DND-41 (cell line): ENCODE data around the gene SLC10A2.

Experiments used
- ATAC-seq: fragments of 200-7000 bp; cut with Tn5 transposase; 3 replicates; pipeline ENCODE4 v1.9.1; 2021; ENCODE audit warnings: low read depth; ENCODE audit not compliant: insufficient read depth
- DNase-seq: peaks from one replicate; pipeline ENCODE4 v3.0.0-alpha.2; 2020
- H2AFZ ChIP-seq: 2 replicates; pipeline ENCODE4 v1.6.0; 2012; ENCODE audit warnings: low read depth, low read length
- H3K27ac ChIP-seq: 2 replicates; pipeline ENCODE4 v1.5.1; 2012; ENCODE audit warnings: low read length, inconsistent platforms
- H3K27me3 ChIP-seq: fragments of 200-600 bp; sonication (generic); 2 replicates; pipeline ENCODE4 v1.6.0; 2012; ENCODE audit warnings: low read length, mild to moderate bottlenecking, inconsistent platforms; ENCODE audit not compliant: insufficient read depth, poor library complexity
- H3K36me3 ChIP-seq: 2 replicates; pipeline ENCODE4 v1.5.1; 2012; ENCODE audit warnings: low read length, inconsistent platforms; ENCODE audit not compliant: insufficient read depth
- H3K4me1 ChIP-seq: 2 replicates; pipeline ENCODE4 v1.5.1; 2012; ENCODE audit warnings: mild to moderate bottlenecking, low read length; ENCODE audit not compliant: insufficient read depth
- H3K4me2 ChIP-seq: 2 replicates; pipeline ENCODE4 v1.6.0; 2012; ENCODE audit warnings: mild to moderate bottlenecking, moderate library complexity, low read length, inconsistent platforms; ENCODE audit not compliant: insufficient read depth
- H3K4me3 ChIP-seq, 2 experiments: fragments of 200-600 bp in 1 of 2; shearing (Covaris generic) in 1 of 2; 2 replicates each; pipeline ENCODE4 v1.5.1; 2012 to 2016; ENCODE audit warnings: inconsistent platforms in 2 of 2, low read length in 2 of 2, mild to moderate bottlenecking in 2 of 2, low read depth in 1 of 2, moderate library complexity in 1 of 2
- H3K79me2 ChIP-seq: 2 replicates; pipeline ENCODE4 v1.6.0; 2012; ENCODE audit warnings: low read length, inconsistent platforms; ENCODE audit not compliant: insufficient read depth
- H3K9ac ChIP-seq: 2 replicates; pipeline ENCODE4 v1.6.0; 2012; ENCODE audit warnings: low read depth, mild to moderate bottlenecking, inconsistent platforms, low read length, moderate library complexity
- H3K9me3 ChIP-seq: 2 replicates; pipeline ENCODE4 v1.5.1; 2012; ENCODE audit warnings: low read length, moderate library complexity, mild to moderate bottlenecking, inconsistent platforms; ENCODE audit not compliant: insufficient read depth, severe bottlenecking
- H4K20me1 ChIP-seq: 2 replicates; pipeline ENCODE4 v1.6.0; 2012; ENCODE audit warnings: low read length; ENCODE audit not compliant: insufficient read depth
- EZH2 ChIP-seq: IDR thresholded peaks from 3 replicates; pipeline ENCODE4 v1.6.1; 2012; ENCODE audit warnings: borderline replicate concordance, low read depth, mild to moderate bottlenecking, moderate library complexity, low read length, inconsistent platforms; ENCODE audit not compliant: severe bottlenecking
- TF ChIP-seq, protein P1 (sequence below): IDR thresholded peaks from 2 replicates; pipeline ENCODE4 v1.5.1; 2012; ENCODE audit warnings: borderline replicate concordance, low read length, moderate library complexity, mild to moderate bottlenecking; ENCODE audit not compliant: poor library complexity, severe bottlenecking; ENCODE audit errors: extremely low read depth

Gene SLC10A2

DNA sequence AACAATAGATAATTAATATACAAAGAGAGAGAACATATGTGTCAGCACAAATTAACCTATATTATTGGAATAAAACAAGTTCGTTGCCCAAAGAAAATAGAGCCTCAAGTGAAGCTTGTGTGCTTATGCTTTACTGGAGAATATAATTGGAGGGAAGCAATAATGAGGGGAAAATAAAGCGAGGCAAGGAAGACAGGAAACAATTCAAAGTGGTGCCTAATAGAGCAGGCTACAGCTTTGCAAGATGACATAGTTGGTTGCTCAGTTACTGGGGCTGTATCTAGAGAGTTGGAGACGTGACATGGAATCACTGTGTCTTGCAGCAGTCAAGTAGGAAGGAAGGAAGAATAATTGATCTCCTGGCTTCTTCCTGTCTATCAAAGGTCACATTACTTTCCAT, 21.1 kb upstream of the SLC10A2 start:
- Histone ChIP-seq H3K27ac (no peak overlapping the region), H3K4me3 (no peak overlapping the region), H3K4me2 (no peak overlapping the region), H3K9ac (no peak overlapping the region), H2AFZ (no peak overlapping the region), H3K9me3 (no peaks in the 10 kb centered on the region), H3K79me2 (no peaks in the 10 kb centered on the region), H3K36me3 (no peaks in the 10 kb centered on the region), H4K20me1 (no peaks in the 10 kb centered on the region), H3K4me1 (no peaks in the 10 kb centered on the region), H3K27me3 (no peaks in the 10 kb centered on the region)
- DNase-seq: no peak
- ATAC-seq: no peak
- no peak for TF ChIP-seq EZH2
- TF ChIP-seq, protein P1, sequence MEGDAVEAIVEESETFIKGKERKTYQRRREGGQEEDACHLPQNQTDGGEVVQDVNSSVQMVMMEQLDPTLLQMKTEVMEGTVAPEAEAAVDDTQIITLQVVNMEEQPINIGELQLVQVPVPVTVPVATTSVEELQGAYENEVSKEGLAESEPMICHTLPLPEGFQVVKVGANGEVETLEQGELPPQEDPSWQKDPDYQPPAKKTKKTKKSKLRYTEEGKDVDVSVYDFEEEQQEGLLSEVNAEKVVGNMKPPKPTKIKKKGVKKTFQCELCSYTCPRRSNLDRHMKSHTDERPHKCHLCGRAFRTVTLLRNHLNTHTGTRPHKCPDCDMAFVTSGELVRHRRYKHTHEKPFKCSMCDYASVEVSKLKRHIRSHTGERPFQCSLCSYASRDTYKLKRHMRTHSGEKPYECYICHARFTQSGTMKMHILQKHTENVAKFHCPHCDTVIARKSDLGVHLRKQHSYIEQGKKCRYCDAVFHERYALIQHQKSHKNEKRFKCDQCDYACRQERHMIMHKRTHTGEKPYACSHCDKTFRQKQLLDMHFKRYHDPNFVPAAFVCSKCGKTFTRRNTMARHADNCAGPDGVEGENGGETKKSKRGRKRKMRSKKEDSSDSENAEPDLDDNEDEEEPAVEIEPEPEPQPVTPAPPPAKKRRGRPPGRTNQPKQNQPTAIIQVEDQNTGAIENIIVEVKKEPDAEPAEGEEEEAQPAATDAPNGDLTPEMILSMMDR: no peak

DNA sequence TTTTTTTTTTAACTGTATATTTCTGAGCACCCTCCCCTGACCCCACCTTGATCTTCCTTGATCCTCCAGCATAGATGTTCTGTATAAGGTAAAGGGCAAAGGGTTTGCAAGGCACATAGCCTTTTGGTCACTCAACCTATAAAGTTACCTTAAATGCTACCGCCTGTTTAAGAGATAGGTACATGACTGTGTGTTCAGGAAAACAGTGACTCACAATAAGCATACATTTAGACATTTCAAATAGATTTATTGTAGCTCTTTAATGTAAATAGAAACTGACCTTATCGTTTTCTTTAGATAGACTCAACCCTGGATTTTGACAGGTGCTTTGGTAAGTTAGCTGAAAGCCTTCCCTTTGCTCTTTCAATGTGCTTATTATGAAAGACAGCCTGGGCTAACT, 15.2 kb upstream of the SLC10A2 start:
- Histone ChIP-seq H3K79me2 (no peaks in the 10 kb centered on the region), H3K4me2 (no peak overlapping the region), H4K20me1 (no peaks in the 10 kb centered on the region), H3K27me3 (peaks cover 3% of the 10 kb centered on the region), H3K27ac (no peak overlapping the region), H3K36me3 (no peaks in the 10 kb centered on the region), H2AFZ (no peak overlapping the region), H3K9ac (no peak overlapping the region), H3K9me3 (no peaks in the 10 kb centered on the region), H3K4me3 (no peak overlapping the region), H3K4me1 (no peaks in the 10 kb centered on the region)
- ATAC-seq: no peak
- TF ChIP-seq, protein P1: no peak
- no peak for TF ChIP-seq EZH2
- no peak for DNase-seq

- no peak overlapping the region for H2AFZ ChIP-seq
- H4K20me1 ChIP-seq: no peaks in the 10 kb centered on the region
- H3K4me3 ChIP-seq: no peak overlapping the region
- no peaks in the 10 kb centered on the region for H3K9me3 ChIP-seq
- no peak overlapping the region for H3K4me2 ChIP-seq
- no peak overlapping the region for H3K9ac ChIP-seq
- H3K27ac ChIP-seq: no peak overlapping the region
- TF ChIP-seq, protein P1: no peak
- no peak for TF ChIP-seq EZH2
- H3K4me1 ChIP-seq: no peaks in the 10 kb centered on the region
- H3K27me3 ChIP-seq: peaks cover 3% of the 10 kb centered on the region
- no peak for ATAC-seq
- H3K79me2 ChIP-seq: no peaks in the 10 kb centered on the region
- no peaks in the 10 kb centered on the region for H3K36me3 ChIP-seq
- no peak for DNase-seq
These were observed 11.9 kb upstream of the SLC10A2 start for GRCh38 chr13:103078158-103078557.

GRCh38 chr13:103068836-103069235, 2.6 kb upstream of the SLC10A2 start:
- H3K9me3 ChIP-seq: no peaks in the 10 kb centered on the region
- DNase-seq (no peak), ATAC-seq (no peak)
- no peak for TF ChIP-seq EZH2
- no peak overlapping the region for H3K27ac ChIP-seq
- no peaks in the 10 kb centered on the region for H3K4me1 ChIP-seq
- no peaks in the 10 kb centered on the region for H4K20me1 ChIP-seq
- H2AFZ ChIP-seq: no peak overlapping the region
- no peak overlapping the region for H3K9ac ChIP-seq
- H3K79me2 ChIP-seq: no peaks in the 10 kb centered on the region
- H3K4me3 ChIP-seq: no peak overlapping the region
- H3K4me2 ChIP-seq: no peak overlapping the region
- H3K27me3 ChIP-seq: no peaks in the 10 kb centered on the region
- no peaks in the 10 kb centered on the region for H3K36me3 ChIP-seq
